ENCODE measurements around the gene SUN1. TPM values are rescaled to one million over a fixed set of nuclear protein-coding genes. Genes with fewer than 3 reads are reported as not detected.

Gene SUN1
- total RNA-seq, 2 experiments from 2014 or later = 104 to 108 TPM

DNA sequence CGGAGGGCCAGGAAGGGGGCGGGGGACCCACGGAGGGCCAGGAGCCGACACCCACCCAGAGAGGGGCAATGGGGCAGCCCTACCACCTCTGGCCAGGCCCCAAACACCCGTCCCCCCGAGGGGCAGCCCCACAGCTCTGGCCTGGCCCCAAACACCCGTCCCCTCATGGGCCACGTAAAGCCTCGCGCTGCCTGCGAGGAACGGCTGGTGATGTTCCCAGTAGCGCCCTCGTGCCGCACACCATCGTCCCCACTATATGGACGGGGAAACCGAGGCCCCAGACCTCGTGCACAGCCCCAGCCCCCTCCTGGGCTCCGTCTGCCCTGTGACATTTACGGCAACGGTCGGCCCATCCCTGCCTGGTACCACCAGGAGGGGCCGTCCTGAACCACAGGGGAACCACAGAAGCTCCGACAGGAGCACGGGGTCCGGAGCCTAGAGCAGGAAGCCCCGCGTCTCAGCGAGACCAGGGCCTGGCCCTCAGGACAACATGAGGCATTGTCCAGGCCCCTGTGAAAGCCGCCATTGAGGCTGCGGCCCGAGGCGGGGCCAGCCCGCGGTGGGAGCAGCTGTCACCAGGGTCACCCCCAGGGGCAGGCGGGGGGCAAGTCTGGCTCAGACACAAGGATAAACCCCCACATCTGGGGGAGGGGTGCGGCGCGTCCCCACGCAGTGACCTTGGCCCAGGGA is 79.7 kb downstream of the SUN1 start:
- intact Hi-C loops (cut with DNase I, micrococcal nuclease) = loop anchor here in 1 of 2 experiments (5.0 kb wide), 1 partner anchor 60 kb away; no protein-coding TSS in a partner anchor
- H3K4me1 ChIP-seq (ENCODE audit: insufficient read depth, low read length) = peaks cover 30% of the 10 kb centered on the region
- no peak overlapping the region for H3K4me3 Mint-ChIP-seq
- H3K4me1 Mint-ChIP-seq (ENCODE audit: low read depth) = peaks cover 11% of the 10 kb centered on the region
- no peaks in the 10 kb centered on the region for H3K9me3 ChIP-seq (ENCODE audit: control insufficient read depth in 1 of 2, insufficient read depth in 1 of 2, low read length in 2 of 2)
- DNase-seq = no peak
- H3K27ac ChIP-seq (ENCODE audit: low read depth in 1 of 2, low read length in 2 of 2) = no peak overlapping the region
- H3K27ac Mint-ChIP-seq = no peak overlapping the region
- no peaks in the 10 kb centered on the region for H3K36me3 ChIP-seq (ENCODE audit: insufficient read depth, low read length)
- no peaks in the 10 kb centered on the region for H3K36me3 Mint-ChIP-seq (ENCODE audit: low read depth)
- H3K27me3 ChIP-seq (ENCODE audit: control insufficient read depth in 1 of 2, insufficient read depth in 2 of 2, low read length in 2 of 2) = no peaks in the 10 kb centered on the region
- ATAC-seq (ENCODE audit: poor library complexity) = no peak
- H3K4me3 ChIP-seq (ENCODE audit: low read length) = no peak overlapping the region
- ChIA-PET POLR2A (interaction anchor here (1.3 kb wide), 1 partner anchor 11 kb away, joined by 5 read pairs; no protein-coding TSS in a partner anchor), CTCF (no interaction called here)
- H3K9me3 Mint-ChIP-seq = no peaks in the 10 kb centered on the region
- TF ChIP-seq CTCF (IDR thresholded peaks at IDR 0.05) = no peak
- H3K27me3 Mint-ChIP-seq = no peaks in the 10 kb centered on the region

GRCh38 chr7:913736-914520 is 81.7 kb downstream of the SUN1 start:
- POLR2A ChIA-PET = no interaction called here
- Histone ChIP-seq H3K36me3 (ENCODE audit: insufficient read depth, low read length) (no peaks in the 10 kb centered on the region), H3K4me1 (ENCODE audit: insufficient read depth, low read length) (peaks cover 17% of the 10 kb centered on the region), H3K4me3 (ENCODE audit: low read length) (no peak overlapping the region), H3K27ac (ENCODE audit: low read depth in 1 of 2, low read length in 2 of 2) (no peak overlapping the region), H3K9me3 (ENCODE audit: control insufficient read depth in 1 of 2, insufficient read depth in 1 of 2, low read length in 2 of 2) (no peaks in the 10 kb centered on the region), H3K27me3 (ENCODE audit: control insufficient read depth in 1 of 2, insufficient read depth in 2 of 2, low read length in 2 of 2) (no peaks in the 10 kb centered on the region)
- H3K4me3 Mint-ChIP-seq = no peak overlapping the region
- no peaks in the 10 kb centered on the region for H3K36me3 Mint-ChIP-seq (ENCODE audit: low read depth)
- intact Hi-C loops (cut with DNase I, micrococcal nuclease) = loop anchor here in 1 of 2 experiments (5.0 kb wide), 1 partner anchor 58 kb away; no protein-coding TSS in a partner anchor
- CTCF ChIA-PET = no interaction called here
- H3K9me3 Mint-ChIP-seq = no peaks in the 10 kb centered on the region
- H3K27me3 Mint-ChIP-seq = no peaks in the 10 kb centered on the region
- no peak for ATAC-seq (ENCODE audit: poor library complexity)
- TF ChIP-seq CTCF (IDR thresholded peaks at IDR 0.05) = no peak
- H3K27ac Mint-ChIP-seq = no peak overlapping the region
- H3K4me1 Mint-ChIP-seq (ENCODE audit: low read depth) = peaks cover 11% of the 10 kb centered on the region
- DNase-seq = no peak

- H3K4me1 ChIP-seq (ENCODE audit: insufficient read depth, low read length) = peaks cover 13% of the 10 kb centered on the region
- no peaks in the 10 kb centered on the region for H3K27me3 Mint-ChIP-seq
- H3K27ac Mint-ChIP-seq = no peak overlapping the region
- no peaks in the 10 kb centered on the region for H3K9me3 Mint-ChIP-seq
- H3K36me3 ChIP-seq (ENCODE audit: insufficient read depth, low read length) = no peaks in the 10 kb centered on the region
- DNase-seq (no peak), ATAC-seq (ENCODE audit: poor library complexity) (no peak)
- ChIA-PET POLR2A (no interaction called here), CTCF (no interaction called here)
- no peaks in the 10 kb centered on the region for H3K36me3 Mint-ChIP-seq (ENCODE audit: low read depth)
- no peak overlapping the region for H3K4me3 Mint-ChIP-seq
- no peaks in the 10 kb centered on the region for H3K9me3 ChIP-seq (ENCODE audit: control insufficient read depth in 1 of 2, insufficient read depth in 1 of 2, low read length in 2 of 2)
- H3K4me3 ChIP-seq (ENCODE audit: low read length) = no peak overlapping the region
- H3K4me1 Mint-ChIP-seq (ENCODE audit: low read depth) = peaks cover 10% of the 10 kb centered on the region
- intact Hi-C loops (cut with DNase I, micrococcal nuclease) = loop anchor here in 1 of 2 experiments (5.0 kb wide), 1 partner anchor 58 kb away; no protein-coding TSS in a partner anchor
- no peaks in the 10 kb centered on the region for H3K27me3 ChIP-seq (ENCODE audit: control insufficient read depth in 1 of 2, insufficient read depth in 2 of 2, low read length in 2 of 2)
- TF ChIP-seq CTCF (IDR thresholded peaks at IDR 0.05) = no peak
- H3K27ac ChIP-seq (ENCODE audit: low read depth in 1 of 2, low read length in 2 of 2) = no peak overlapping the region
Observed at GRCh38 chr7:914521-915194, 82.4 kb downstream of the SUN1 start.
